GM18870 (cell line): ENCODE measurements around the gene PNPLA8.
"Not testable (repeated sequence)": the region's sequence is repeated elsewhere in the genome, so short reads cannot be mapped to it uniquely, and the experiment has no call there.

ENCODE experiments used
- ATAC-seq: cut with Tn5 transposase; IDR thresholded peaks from one replicate; pipeline ENCODE4 v1.9.1; 2021; ENCODE audit warnings: moderate library complexity; ENCODE audit not compliant: unreplicated experiment

The PNPLA8 gene

GRCh38 chr7:108480311-108480710, 45.6 kb downstream of the PNPLA8 start:
- ATAC-seq: no peak

DNA sequence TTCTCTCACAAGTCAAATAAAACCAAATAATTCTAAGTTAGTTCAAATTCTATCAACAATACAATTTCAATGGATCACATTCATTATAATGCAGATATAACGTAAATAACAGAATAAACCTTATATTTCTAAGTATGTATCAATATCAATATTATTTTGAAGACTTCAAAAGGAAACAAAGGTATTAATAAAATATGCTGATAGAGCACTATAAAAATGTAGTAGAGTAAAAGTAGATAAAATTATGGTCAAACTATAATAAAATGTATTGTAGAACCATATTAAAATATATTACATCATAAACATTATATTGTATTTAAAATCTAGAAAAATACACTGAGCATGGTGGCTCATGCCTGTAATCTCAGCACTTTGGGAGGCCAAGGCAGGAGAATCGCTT, 46.2 kb downstream of the PNPLA8 start:
- no peak for ATAC-seq

GRCh38 chr7:108479118-108479517, 46.8 kb downstream of the PNPLA8 start:
- no peak for ATAC-seq

- no peak for ATAC-seq
These were observed 57.7 kb downstream of the PNPLA8 start for GRCh38 chr7:108468246-108468645.

GRCh38 chr7:108467391-108467790, 58.5 kb downstream of the PNPLA8 start:
- ATAC-seq: no peak

DNA sequence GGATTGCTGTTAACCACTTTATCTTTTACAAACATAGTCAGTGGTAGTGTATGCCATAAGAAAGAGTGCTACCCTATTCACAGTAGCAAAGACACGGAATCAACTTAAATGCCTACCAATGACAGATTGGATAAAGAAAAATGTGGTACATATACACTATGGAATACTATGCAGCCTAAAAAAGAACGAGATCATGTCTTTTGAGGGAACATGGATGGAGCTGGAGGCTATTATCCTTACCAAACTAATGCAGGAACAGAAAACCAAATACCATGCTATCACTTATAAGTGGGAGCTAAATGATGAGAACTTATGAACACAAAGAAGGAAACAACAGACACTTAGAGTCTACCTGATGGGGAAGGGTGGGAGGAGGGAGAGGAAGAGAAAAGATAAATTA, 59.6 kb downstream of the PNPLA8 start:
- ATAC-seq: not testable (repeated sequence)

- ATAC-seq: no peak
These were observed 61.2 kb downstream of the PNPLA8 start for GRCh38 chr7:108464743-108465142.

DNA sequence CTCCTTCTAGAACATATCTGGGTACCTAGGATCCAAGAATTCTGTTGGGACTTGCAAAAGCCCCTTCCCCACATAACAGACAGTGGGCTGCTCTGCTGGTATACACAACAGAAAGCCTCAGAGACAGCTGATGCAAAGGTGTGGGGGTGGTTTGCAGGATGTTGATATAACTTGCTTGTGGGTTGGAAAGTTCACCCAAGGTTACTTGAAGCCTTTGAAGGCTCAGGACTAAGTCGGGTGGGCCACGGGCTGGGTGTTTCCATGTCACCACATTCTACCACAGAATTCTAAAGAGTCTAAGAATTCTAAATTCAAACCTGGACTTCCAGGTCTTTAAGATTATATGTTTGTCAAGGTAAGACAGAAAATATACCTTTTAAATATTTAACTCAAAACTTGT, 62.3 kb downstream of the PNPLA8 start:
- no peak for ATAC-seq

DNA sequence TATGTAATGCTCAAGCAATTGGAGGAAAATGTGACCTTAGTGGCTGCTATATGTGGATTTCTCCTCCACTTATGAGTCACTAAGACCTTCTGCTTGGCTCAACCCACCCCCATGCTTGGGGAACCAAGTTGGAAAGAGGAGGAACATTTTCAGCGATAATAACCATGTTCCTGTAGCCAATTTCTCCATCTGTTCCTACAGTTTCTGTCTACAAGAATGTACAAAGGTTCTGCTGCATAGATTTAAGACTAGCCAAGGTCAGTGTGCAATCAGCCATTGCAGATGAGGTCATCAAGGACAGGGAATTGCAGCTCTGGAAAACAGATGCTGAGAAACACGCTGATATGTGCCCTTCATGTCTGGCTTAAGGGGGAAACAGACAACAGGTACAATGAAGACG, 64.1 kb downstream of the PNPLA8 start:
- no peak for ATAC-seq

DNA sequence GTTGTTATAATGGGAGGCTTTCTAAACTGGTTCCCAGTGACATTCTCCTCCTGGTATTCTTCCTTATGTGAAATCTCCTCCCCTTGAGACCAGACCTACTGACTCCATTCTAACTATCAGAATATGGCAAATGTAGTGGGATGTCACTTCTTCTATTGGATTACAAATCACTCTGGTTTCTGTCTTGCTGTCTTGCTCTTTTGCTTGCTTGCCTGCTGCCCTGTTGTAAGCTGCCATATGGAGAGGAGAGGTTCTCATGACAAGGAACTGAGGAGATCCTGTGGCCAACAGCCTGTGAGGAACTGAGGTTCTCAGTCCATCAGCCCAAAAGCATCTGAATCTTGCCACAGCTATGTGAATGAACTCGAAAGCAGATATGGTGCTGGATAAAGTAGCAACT, 65.0 kb downstream of the PNPLA8 start:
- ATAC-seq: no peak

GRCh38 chr7:108459922-108460551, 65.9 kb downstream of the PNPLA8 start:
- no peak for ATAC-seq

GRCh38 chr7:108457871-108458270, 68.1 kb downstream of the PNPLA8 start:
- ATAC-seq: no peak

GRCh38 chr7:108456845-108457540, 68.9 kb downstream of the PNPLA8 start:
- ATAC-seq: no peak

DNA sequence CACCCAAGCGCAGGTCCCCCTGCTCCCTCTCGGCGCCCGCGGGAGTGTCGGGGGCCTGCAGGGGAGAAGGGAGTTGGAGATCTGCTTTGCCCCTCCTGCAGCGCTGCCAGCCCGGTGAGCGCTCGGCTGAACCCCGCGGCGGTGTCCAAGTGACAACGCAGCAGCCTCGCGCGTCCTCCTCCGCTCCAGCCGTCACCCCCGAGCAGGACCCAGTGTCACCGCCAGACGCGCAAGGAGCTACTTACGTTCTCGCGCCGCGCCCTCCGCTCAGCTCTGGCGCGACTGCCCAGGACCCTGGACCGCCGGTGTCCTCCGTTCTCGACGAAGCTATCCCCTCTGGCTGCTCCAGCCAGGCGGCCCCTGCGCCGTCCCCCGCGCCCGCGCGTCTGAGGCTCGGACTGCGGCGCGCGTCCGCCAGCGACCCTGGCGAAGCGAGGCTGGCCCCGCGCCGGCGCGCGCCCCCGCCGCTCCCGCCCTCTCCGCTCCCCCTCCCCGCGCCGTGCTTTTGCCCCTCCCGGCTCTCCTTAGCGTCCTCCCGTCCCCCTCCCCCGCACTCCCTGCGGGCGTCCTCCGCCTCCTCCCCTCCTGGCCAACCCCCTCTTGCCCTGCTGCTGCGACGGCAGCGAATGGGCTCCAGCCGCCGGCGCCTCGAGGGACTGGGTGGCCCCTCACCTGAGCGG, 69.8 kb downstream of the PNPLA8 start, which contains the start of gene NRCAM:
TSS of gene NRCAM (minus strand) at position 439 of the 680 bp plus-strand sequence. CDS start 216,372 bp downstream, outside the sequence.
- ATAC-seq: no peak

- no peak for ATAC-seq
These were observed 70.4 kb downstream of the PNPLA8 start for GRCh38 chr7:108455551-108455997.

DNA sequence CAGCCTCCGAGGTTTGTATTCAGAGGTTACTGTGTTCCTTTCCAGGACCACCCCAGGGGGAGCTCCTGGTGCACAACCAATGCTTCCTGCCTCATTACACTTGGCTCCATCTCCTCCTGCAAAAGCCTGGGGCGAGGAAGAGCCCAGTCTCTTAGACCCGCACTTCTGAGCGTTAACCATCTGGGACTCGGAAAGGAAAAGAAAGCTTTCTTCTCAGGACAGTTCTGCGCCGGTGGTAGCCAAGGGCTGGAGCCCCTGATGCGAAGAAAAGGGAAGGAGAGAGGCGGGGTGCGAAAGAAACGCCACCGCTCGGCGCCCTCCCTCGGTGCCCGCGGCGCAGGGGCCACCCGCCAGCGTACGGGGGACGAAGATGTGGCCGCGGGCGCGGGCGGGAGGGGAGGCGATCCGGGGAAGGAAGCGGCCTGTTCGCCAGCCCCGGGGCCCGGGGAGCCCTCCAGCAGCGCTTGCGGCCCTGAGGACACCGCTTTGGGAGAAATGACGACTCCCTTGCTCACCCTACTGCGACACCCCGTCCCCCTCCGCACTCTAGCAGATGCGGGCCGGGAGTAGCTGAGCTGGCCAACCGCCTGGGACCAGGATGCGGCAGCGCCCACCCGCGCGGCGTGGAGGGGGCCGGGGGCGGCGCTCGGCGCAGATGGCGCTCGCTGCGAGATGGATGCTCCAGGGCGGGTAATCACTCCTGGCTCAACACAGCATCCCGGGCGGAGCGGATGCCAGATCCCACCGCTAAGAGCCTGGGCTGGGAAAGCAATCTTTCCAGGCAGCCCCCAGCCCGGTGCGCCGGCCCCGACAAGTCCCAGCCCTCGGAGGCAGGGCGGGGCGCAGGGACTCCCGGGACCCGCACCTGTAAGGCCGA, 71.0 kb downstream of the PNPLA8 start:
- ATAC-seq: no peak

GRCh38 chr7:108454317-108454673, 71.6 kb downstream of the PNPLA8 start:
- ATAC-seq: no peak

DNA sequence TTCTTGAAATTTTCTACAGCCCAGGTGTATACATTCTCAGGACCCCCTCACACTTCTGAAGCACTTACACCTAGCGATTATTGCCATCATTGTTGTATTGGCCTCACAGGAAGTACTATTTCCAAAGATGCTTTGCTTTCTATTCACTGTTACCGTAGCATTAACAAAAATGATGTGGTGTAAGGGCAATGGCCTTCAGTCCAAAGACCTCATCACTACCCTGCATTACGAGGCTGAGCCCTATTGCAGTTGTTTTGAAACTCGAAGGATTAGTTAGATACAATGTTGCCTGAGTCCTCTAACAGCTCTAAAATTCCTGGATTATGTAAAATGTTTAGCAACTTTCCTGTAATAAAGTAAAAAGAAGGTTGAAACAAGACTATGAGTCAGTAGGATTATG, 72.6 kb downstream of the PNPLA8 start:
- ATAC-seq: no peak

DNA sequence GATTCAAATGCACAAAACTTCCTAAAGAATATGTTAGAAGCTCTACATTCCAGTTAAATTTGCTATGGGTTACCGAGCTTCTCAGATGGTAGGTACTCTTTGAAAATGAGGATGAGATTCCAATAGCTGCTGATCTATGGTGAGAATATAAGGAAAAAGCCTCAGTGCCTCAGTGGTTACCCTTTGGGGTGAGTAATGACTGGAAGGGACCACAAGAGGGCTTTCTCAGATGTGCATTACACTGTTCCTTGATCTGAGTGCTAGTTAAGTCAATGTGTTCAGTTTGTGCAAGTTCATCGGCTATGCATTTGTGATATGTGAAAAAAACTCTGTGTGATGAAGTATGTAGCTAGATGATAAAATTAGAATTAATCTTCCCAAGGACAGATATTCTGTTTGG, 73.2 kb downstream of the PNPLA8 start:
- peak; percentile 54 for ATAC-seq

DNA sequence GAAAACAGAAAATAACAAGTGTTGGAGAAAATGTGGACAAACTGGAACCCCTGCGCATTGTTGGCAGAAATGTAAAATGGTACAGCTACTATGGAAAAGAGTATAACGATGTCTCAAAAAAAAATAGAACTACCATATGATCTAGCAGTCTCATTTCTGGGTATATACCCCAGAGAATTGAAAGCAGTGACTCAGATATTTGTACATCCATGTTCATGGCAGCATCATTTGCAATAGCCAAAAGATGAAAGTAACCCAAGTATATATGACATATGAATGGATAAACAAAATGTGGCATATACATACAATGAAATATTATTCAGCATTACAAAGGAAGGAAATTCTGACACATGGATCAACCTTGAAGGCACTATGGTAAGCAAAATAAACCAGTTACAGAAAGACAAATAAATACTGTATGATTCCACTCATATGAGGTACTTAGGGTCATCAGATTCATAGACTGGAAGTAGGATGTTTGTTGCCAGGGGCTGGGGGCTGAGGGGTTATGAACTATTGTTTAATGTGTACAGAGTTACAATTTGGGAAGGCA, 74.6 kb downstream of the PNPLA8 start:
- ATAC-seq: no peak

GRCh38 chr7:108450160-108450559, 75.8 kb downstream of the PNPLA8 start:
- ATAC-seq: no peak
